ENCODE measurements around the gene NEK2.

DNA sequence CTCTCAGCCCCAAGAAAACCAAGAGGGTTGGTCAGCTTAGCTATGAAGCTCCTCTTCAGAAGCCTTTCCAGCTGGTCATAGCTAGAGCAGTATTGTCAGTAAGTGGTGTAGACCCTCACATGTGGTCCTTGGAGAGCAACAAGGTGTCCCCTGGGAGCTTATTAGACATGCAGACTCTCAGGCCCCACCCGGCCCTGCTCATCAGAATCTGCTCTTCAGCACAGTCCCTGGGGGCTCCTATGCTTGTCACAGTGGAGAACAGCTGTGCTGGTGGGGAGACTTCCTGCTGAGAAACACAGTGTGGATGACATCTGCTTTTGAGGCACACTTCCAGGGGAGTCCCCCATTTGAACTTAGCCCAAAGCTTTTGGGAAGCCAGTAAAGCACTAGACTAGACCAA, 21.9 kb upstream of the NEK2 start:
- no peak for TF ChIP-seq POLR2A (IDR thresholded peaks at IDR 0.05; ENCODE audit: extremely low read depth, insufficient read length)
- TF ChIP-seq, protein P1, sequence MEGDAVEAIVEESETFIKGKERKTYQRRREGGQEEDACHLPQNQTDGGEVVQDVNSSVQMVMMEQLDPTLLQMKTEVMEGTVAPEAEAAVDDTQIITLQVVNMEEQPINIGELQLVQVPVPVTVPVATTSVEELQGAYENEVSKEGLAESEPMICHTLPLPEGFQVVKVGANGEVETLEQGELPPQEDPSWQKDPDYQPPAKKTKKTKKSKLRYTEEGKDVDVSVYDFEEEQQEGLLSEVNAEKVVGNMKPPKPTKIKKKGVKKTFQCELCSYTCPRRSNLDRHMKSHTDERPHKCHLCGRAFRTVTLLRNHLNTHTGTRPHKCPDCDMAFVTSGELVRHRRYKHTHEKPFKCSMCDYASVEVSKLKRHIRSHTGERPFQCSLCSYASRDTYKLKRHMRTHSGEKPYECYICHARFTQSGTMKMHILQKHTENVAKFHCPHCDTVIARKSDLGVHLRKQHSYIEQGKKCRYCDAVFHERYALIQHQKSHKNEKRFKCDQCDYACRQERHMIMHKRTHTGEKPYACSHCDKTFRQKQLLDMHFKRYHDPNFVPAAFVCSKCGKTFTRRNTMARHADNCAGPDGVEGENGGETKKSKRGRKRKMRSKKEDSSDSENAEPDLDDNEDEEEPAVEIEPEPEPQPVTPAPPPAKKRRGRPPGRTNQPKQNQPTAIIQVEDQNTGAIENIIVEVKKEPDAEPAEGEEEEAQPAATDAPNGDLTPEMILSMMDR (IDR thresholded peaks at IDR 0.05; ENCODE audit: low read depth, low read length): no peak
- TF ChIP-seq, protein P2, sequence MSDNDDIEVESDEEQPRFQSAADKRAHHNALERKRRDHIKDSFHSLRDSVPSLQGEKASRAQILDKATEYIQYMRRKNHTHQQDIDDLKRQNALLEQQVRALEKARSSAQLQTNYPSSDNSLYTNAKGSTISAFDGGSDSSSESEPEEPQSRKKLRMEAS (IDR thresholded peaks at IDR 0.05; ENCODE audit: low read depth, low read length): no peak
